Stimulated activated CD4-positive, alpha-beta T cell treated with anti-CD3 and anti-CD28 coated beads, TNF-alpha, amount 100 ng/mL, for 4 hours (primary cell): ENCODE data around the gene PRDM16.

ENCODE experiments used
- DNase-seq, 3 experiments: peaks; one replicate each; pipeline ENCODE4 v3.0.0-alpha.2; 2020; ENCODE audit warnings: low read depth in 3 of 3

Gene PRDM16

DNA sequence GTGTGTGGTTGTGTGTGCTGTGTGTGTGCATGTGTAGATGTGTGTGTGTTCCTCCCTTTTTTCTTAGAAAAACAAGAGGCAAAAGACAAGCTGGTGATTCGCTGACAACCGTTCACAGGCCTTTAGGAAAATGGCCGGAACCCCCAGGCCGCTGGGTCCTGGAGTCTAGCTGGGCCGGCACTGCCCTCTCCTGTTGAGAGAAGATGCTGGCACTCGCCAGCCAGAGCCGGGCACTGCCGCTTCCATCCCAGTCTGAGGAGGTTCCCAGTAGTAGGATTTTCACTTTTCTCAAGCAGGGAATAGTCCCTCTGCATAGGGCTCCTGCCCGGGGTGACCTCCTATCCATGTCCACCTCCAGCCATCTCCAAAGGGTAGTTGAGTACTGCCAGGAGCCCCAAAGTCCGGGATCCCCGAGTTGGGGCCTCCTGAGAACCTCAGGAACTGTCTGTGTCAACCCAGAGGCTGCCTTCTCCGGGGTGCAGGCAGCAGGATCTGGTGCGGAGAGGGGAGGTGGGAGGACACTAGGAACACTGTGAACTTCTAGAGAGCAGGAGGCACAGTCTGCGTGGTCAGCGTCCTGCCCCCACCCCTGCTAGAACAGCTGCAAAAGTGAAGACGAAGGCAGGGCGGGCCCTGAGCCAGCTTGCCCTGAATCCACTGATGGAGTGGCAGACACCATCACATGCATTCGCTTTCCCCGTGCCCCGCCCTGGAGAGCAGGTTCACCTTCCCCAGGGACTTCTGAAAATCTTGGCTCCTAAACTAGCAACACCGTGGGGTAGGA is 341.3 kb downstream of the PRDM16 start:
- no peak for DNase-seq

DNA sequence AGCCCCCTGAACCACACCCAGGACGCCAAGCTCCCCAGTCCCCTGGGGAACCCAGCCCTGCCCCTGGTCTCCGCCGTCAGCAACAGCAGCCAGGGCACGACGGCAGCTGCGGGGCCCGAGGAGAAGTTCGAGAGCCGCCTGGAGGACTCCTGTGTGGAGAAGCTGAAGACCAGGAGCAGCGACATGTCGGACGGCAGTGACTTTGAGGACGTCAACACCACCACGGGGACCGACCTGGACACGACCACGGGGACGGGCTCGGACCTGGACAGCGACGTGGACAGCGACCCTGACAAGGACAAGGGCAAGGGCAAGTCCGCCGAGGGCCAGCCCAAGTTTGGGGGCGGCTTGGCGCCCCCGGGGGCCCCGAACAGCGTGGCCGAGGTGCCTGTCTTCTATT is 342.8 kb downstream of the PRDM16 start:
- no peak for DNase-seq

DNA sequence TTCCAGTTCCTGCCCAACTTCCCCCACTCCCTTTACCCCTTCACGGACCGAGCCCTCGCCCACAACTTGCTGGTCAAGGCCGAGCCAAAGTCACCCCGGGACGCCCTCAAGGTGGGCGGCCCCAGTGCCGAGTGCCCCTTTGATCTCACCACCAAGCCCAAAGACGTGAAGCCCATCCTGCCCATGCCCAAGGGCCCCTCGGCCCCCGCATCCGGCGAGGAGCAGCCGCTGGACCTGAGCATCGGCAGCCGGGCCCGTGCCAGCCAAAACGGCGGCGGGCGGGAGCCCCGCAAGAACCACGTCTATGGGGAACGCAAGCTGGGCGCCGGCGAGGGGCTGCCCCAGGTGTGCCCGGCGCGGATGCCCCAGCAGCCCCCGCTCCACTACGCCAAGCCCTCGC is 343.4 kb downstream of the PRDM16 start:
- no peak for DNase-seq

DNA sequence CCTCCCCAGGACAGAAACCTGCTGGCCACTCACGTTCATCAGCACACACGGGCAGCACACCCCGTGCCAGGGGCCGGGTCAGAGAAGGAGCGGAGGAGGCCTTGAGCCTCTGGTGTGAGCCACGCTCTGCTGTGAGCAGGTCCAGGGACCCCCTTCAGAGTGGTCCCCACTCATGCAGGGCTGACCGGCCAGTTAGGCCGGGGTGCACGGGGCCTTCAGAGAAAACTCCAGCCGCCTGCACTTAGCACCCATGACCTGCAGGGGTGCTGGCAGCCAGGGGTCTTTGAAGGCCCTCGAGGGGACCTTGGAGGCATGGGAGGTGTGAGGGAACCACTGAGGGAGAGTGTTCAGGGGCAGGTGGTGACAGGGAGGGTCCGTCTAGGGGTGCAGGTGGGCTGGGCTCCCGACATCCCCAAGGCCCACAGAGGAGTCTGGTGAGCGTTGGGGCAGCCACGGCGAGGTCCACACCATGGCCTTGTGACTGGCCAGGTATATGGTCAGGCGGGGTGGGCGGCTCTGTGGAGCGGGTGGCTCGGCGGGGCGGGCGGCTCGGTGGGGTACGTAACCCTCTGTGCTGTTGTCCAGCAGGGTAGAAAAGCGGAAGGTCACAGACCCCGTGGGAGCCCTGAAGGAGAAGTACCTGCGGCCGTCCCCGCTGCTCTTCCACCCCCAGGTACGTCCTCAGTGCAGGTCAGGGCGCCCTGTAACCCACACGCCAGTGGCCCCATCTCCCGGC is 345.1 kb downstream of the PRDM16 start:
- no peak for DNase-seq

DNA sequence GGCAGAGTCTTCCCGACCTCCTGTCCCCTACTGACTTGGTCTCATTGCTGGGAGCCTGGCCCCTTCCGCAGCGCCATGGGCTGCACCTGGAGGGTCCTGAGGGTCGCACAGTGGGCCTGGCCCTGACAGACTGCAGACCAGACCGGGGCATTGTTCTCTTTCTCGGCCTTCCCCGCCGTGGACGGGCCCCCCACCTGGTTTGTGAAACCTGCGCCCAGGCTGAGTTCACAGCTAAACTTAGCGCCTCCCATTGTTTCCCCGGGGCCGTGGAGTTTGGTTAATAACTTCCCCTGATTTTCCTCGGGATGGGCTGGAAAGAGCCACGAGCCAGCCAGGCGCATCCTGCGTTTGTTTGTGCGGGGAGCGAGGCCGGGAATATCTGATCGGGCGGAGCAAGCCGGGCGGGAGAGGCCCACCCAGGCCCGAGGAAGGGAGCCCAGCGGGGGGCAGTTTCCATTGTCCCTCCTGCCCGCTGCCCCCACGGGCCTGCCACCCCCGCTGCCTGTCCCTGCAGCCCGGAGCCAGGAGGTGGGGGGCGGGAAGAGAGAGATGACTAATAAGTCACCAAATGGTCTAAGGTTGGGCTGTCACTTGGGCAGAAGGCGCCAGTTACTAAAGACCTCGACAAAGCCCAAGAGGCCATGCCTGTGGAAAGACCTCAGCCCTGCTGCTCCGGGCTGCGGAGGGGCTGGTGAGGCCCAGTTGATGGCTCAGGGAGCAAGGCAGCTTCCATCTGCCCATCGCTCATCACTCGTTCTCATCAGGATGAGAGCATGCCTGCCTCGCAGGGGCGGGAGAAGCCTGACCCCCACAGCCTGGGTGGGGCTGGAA is 346.5 kb downstream of the PRDM16 start:
- no peak for DNase-seq

DNA sequence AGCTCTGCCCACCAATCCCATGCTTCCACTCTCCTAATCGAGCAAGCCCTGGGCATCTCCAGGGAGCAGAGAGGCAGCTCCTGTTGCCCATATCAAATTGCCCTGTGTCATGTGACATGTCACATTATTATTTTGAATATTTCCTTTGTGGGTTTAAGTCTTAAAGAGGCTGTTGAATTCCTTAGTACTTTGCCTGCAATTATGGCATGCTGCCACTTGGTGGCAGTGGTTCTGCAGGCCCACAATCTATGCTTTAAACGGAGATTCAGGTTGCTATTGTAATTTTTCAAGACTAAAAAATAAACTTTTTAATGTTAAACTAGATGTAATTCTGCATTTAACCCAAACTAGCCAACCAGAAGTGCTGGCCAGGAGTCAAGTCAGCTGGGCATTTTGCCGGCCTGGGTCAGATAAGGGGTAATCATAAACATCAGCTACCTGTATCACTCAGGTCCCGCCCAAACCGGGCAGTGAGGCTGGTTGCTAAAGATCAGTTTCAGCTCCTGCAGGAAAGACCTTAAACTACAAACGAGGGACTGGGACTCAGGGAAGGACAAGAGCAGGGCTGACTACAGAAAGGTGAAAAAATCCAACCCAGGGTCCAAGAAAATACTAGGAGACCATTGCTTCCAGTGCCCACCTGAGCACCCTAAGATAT is 348.2 kb downstream of the PRDM16 start:
- DNase-seq = no peak

DNA sequence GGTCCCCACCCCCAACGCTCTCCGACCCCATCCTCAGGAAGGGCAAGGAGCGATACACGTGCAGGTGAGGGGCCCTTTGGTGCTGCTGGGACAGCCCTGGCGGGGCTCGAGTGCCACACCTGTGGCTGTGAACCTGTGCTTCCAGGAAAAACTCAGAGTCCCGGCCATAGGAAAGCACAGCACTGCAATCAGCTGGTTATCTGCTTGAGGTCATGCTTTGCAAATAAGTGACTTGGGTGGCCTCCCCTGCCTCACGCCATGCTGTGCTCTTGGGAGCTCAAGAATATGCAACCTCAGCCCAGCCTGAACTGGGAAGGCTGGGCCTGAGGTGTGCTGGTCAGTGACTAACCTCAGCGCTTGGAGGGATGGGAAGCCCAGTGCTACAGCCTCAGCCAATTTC is 348.9 kb downstream of the PRDM16 start:
- no peak for DNase-seq

DNA sequence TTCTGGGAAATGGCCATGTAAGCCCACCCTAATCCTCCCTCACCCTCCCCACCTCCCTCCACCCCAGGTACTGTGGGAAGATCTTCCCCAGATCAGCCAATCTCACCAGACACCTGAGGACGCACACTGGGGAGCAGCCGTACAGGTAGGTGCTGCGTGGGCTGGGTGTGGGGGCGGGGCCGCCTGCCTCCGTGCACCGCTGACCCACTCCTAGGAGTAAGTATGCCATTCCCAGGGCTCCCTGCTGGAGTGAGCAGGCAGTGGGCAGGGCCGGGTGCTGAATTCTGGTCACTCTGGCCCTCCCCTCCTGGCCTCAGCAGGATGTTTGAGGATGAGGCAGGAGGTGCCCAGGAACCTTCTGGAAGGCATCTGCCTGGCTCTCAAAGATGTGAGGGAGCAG is 349.6 kb downstream of the PRDM16 start:
- DNase-seq = no peak

DNA sequence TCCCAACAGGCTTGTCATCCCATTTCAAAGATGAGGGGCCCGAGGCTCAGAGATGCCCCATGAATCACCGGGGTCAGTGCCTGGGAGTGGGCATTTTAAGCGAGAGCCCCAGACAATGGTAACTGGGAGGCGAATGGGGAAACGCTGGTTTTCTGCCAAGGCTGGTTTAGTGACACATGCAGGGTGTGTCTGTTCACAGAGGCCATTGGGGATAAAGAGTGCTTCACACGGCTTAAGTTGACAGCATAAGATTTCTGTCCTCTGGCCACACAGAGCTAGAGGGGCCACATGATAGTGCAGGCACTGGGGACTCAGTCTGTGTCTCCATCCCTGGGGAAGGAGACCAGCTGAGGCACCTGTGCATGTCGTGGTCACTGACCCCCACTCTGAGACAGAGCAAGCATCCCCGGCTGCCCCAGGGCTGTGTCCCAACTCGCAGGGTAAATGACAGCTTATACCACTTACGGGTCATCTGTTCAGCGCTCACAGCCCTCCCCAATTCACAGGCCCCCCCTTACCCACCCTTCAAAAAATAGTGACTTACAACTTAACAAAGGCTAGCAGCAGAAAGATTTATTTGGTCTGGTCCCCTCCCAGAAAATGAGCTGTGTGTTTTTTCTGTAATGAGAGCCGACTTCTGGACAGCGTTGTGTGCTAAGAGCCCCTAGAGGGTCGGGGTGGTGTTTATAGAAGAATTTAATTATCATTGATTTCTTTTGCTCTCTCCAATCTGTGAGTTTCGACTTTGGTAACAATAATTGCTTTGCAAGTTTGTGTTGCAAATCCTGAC is 350.6 kb downstream of the PRDM16 start:
- DNase-seq = no peak

DNA sequence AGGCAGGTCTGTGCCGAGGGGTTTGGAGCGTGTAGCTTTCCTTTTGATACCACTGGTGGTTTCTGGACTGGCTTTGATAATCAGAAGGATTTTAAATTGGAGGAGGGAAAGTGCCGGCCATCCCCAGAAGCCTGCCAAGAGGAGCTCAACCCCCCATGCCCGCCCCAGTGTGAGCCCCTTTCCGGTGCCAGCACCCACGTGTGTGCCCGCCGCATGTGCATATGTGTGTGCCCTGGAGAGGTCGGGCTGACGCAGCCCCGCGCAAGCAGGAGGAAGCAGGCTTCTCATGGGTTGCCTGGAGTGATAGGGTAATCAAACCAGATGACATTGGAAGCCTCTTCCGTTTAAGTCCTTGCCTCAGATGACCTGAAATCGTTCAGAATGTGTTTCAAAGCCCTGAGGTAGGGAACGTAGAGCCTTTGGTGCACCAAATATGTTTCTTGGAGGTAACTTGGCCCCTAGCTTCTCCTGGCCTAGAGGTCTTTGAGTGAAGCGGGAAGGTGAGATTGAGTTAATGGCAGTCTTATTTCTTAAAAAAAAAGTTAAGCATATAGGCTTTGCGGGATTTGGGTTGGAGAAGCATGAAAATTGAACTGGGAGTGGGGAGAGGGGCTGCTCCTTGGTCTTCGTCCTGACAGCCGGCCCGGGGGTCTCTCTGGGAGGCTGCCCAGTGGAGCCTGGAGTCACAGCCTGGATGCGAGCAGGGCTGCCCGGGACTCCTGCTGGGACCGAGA is 351.4 kb downstream of the PRDM16 start:
- DNase-seq = no peak

DNA sequence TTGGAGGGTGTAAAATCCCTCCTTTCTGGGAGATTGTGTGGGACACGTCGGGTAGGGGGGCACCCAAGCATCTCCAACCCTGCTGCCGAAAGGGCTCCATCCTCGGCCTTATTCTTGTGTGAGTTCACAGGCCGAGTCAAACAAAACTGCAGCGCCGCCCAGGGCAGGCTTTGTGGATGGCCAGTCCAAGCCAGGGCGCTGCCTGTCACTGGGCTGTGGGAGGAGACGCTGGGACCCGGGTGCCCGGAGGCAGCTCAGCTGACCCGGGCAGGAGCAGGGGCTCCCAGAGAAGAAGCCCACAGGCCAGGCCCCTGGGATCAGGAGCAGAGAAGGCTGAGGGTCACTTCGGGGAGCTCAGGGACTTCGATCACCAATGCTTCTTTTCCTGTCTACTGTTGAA is 353.6 kb downstream of the PRDM16 start:
- no peak for DNase-seq

DNA sequence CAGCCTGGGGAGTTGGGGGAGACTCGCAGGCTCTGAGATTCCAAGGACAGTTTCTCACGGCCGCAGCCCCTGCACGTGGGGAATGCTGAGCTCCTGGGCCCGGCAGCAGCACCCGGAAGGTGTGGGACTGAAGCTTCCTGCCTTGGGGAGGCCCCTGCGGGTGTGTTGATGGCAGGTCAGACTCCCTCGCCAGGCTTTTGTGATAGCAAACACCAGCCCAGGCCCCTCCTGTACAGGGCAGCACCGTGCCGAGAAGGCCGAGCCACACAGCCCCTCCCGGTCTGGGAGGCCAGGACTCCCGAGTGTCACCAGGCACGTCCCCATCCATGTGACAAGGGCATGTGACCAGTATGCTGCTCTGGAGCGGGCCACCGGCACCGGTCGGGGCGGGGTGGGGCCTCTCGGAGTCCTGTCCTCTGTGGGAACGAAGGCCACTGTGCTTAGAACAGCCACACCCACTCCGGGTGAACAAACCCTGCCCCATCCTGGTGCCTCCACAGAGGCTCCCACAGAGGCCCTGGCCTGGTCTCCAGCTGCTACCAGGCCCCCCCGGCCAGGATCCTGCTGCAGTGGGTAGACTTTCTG is 354.3 kb downstream of the PRDM16 start:
- DNase-seq = no peak

DNA sequence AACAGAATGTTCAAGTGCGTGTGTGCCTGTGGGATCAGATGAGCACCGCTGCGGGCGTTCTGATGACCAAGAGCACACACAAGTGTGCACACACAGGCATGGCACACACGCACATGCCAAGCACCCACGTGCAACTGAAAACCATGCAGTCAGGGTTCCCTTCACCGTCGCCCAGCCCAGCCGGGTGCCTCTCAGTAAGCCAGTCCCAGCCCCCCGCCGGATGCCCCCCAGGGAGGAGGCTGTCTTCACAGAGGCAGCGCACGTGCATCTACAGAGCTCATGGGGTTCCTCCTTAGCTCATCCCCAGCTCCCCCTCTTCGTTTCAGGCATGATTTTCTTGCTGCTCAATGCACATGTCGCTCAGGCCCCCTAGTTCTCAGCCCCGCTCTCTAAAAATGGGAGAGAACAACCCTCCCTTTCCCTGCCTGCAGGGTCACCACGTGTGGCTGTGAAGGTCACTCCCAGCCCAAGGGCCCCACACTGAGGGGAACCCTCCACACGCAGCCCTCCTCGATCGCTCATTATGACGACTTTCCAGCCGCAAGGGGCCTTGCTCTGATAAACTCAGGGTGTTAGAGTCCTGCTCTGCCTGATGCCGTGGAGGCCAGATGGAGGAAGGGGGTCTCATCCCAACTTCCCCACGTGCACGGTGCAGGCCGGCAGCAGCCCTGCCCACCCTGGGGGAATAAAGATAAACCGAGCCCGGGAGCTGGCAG is 355.1 kb downstream of the PRDM16 start:
- DNase-seq = no peak

DNA sequence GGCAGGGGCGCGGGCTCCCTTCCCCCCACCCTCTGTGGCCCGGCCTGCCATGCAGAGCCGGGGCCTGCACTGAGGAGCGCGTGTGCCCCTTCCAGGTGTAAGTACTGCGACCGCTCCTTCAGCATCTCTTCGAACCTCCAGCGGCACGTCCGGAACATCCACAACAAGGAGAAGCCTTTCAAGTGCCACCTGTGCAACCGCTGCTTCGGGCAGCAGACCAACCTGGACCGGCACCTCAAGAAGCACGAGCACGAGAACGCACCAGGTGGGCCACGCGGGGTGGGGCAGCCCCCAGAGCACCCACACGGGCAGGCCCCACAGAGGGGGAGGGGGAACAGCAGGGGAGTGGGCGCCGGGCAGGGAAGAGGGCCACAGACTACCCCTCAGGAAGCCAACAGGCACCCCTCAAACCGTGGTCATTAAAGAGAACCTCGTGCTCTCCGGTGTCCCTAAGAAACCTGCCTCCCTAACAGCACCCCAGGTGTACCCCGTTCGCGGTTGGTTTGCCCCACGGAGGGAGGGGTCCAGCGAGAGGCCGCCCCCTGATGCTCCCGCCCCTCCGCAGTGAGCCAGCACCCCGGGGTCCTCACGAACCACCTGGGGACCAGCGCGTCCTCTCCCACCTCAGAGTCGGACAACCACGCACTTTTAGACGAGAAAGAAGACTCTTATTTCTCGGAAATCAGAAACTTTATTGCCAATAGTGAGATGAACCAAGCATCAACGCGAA is 356.6 kb downstream of the PRDM16 start:
- no peak for DNase-seq

DNA sequence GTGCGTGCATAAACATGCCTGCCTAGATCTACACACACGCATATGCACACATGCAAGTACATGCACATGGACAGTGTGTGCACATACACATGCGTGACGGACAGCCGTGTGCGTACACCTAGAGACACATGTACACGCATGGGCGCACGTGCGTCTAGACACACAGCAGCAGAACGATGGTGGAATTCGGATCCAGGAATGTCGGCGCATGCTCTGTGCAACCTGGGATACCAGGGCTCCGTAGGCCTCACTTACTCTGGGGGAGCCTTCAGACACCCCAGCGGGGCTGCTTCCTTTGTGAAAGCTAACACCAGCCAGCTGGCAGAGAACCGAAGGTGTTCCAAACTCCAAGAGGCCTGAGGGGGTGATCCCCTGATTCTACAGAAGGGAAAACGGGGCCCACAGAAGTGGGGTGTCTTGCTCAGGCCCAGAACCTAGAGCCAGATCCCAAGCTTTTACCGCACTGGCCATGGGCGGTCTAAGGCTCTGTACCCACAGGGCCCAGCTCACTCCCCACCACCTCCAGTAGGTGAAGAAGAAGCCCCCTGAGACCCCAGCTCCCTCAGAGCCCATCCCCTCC is 358.0 kb downstream of the PRDM16 start:
- no peak for DNase-seq

DNA sequence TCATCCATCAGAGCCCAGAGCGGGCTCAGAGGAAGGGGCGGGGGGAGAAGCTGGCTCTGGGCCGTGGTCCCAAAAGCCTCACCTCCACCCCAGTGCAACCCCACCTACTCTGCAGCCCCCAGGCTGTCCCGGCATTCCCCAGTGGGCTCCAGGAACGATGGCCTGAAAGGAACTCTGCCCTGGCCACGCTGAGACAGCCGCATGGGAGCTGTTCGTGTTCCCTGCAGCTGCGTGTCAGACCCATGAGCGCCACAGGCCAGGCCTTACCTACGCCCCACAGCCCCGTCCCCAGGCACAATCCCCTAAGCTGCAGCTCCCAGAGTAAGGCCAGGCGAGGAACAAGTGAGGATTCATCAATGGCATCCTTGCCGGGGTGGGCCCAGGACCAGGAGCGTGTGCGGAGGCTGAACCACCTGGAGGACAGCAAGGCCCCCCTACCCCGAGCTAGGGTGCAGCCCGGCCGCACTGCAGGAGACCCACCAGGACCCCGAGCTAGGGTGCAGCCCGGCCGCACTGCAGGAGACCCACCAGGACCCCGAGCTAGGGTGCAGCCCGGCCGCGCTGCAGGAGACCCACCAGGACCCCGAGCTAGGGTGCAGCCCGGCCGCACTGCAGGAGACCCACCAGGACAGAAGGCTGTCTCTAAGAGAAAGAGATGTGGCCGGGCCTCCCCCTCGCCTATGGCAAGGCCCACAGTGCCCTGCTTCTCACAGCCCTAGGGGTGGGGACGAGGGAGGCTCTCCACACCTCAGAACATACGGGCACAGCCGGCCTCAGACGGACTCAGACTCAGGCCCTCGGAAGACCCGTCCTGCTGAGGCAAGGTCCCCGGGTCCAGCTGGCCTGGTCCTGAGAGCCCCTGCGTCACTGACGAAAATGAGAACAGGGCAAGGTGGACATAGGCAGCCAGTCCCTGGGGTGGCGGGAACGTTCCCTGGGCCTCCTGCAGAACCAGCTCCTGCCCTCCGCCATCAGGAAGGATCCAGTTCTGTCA is 359.0 kb downstream of the PRDM16 start:
- DNase-seq = no peak

DNA sequence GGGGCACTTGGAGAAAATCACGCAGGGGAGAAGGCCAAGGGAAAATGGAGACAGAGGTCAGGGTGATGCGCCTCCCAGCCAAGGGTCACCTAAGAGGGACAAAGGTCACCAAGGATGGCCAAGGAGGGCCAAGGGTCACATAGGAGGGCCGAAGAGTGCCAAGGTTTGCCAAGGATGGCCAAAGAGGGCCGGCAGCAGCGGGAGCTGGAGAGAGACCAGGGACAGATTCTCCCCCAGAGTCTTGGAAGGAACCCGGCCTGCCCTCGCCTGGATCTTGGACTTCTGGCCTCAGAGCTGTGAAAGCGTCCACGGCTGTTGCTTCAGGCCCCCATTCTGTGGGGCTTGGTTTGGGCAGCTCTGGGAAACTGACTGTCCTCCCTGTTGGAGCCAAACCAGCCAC is 359.9 kb downstream of the PRDM16 start:
- DNase-seq = no peak
